ENCODE data around the gene CLASP1. TPM values are rescaled to one million over a fixed set of nuclear protein-coding genes. Genes with fewer than 3 reads are reported as not detected.

The CLASP1 gene
- total and polyA plus RNA-seq, 2 donors (not counting 3 experiments of a cell fraction or from before 2014, with no cell fraction given): 10.0 to 57.9 TPM

GRCh38 chr2:121324601-121325000 lies 324.7 kb downstream of the CLASP1 start:
- Histone ChIP-seq H3K27ac (ENCODE audit: insufficient read depth, low read depth, low read length) (no peak overlapping the region), H3K79me2 (ENCODE audit: control insufficient read depth, insufficient read depth, low read length) (no peaks in the 10 kb centered on the region), H3K9me1 (replicated peaks; ENCODE audit: control insufficient read depth, extremely low read depth, insufficient read depth, low read length) (no peaks in the 10 kb centered on the region), H3K27me3 (ENCODE audit: control insufficient read depth in 2 of 2, insufficient read depth in 2 of 2, low read length in 2 of 2) (peaks cover 0 to 2% of the 10 kb centered on the region in 2 experiments), H3K4me1 (ENCODE audit: control insufficient read depth, extremely low read depth, insufficient read depth, low read length) (no peaks in the 10 kb centered on the region), H4K20me1 (replicated peaks; ENCODE audit: control insufficient read depth, extremely low read depth, insufficient read depth, low read length) (no peaks in the 10 kb centered on the region), H3K4me3 (replicated peaks in 1 of 3; ENCODE audit: insufficient read depth in 1 of 3, low read depth in 1 of 3, low read length in 3 of 3) (no peak overlapping the region), H3K4me2 (ENCODE audit: insufficient read depth, low read length) (no peak overlapping the region), H3K9me3 (replicated peaks; ENCODE audit: control insufficient read depth, insufficient read depth, low read length) (no peaks in the 10 kb centered on the region), H3K36me3 (ENCODE audit: control insufficient read depth in 2 of 2, extremely low read depth in 1 of 2, insufficient read depth in 2 of 2, low read length in 2 of 2) (no peaks in the 10 kb centered on the region), H2AFZ (ENCODE audit: low read depth, low read length) (no peak overlapping the region), H3K9ac (replicated peaks; ENCODE audit: extremely low read depth, insufficient read depth, low read length) (no peak overlapping the region)
- ChIA-PET CTCF (interaction anchor here (1.0 to 2.3 kb wide), 2 partner anchors 32 to 229 kb away, joined by 3 to 5 read pairs; no protein-coding TSS in a partner anchor), POLR2A (no interaction called here)
- DNase-seq (ENCODE audit: low read depth, low spot score) (no peak), FAIRE-seq (no peak)
- intact Hi-C loops (cut with micrococcal nuclease): loop anchor here (10.0 kb wide), 1 partner anchor 200 kb away; no protein-coding TSS in a partner anchor
- TF ChIP-seq MAX (IDR thresholded peaks at IDR 0.05; ENCODE audit: insufficient read depth, insufficient read length): no peak
- no peak for TF ChIP-seq FOS (IDR thresholded peaks at IDR 0.05; ENCODE audit: borderline replicate concordance, insufficient read depth, low read length)
- TF ChIP-seq JUN (IDR thresholded peaks at IDR 0.05; ENCODE audit: borderline replicate concordance, insufficient read depth, insufficient read length, low read depth): no peak
- TF ChIP-seq POLR2A (IDR thresholded peaks at IDR 0.05; ENCODE audit: low read depth, low read length): no peak
- no peak for TF ChIP-seq CTCF (IDR thresholded peaks at IDR 0.05; ENCODE audit: extremely low read depth in 1 of 2, insufficient read depth in 1 of 2, low read depth in 1 of 2, low read length in 2 of 2)
- no peak for TF ChIP-seq EZH2 (IDR thresholded peaks at IDR 0.05; ENCODE audit: borderline replicate concordance, low read depth, low read length, severe bottlenecking)
- TF ChIP-seq POLR2AphosphoS5 (IDR thresholded peaks at IDR 0.05; ENCODE audit: insufficient read depth, low read depth, low read length): no peak
- no peak for TF ChIP-seq MYC (IDR thresholded peaks at IDR 0.05; ENCODE audit: low read depth, low read length)
- TF ChIP-seq GATA2 (IDR thresholded peaks at IDR 0.05; ENCODE audit: insufficient read depth, insufficient read length, low read depth, low read length): no peak
- BruUV-seq (replicated peaks): no TSS peak
- dilution Hi-C loops (cut with MboI; ENCODE audit: extremely low pct_ligation_motif_present, low sequenced_read_pairs): no loop called here

All from endothelial cell of umbilical vein (primary cell).